Measurements from ENCODE around the gene NPW. TPM values are rescaled to one million over a fixed set of nuclear protein-coding genes. Genes with fewer than 3 reads are reported as not detected.

Gene NPW
- total RNA-seq, 2 experiments from 2014 or later, result 0.85 to 3.7 TPM

- H4K20me1 ChIP-seq (ENCODE audit: insufficient read depth, low read length), result no peaks in the 10 kb centered on the region
- H3K9me2 ChIP-seq (ENCODE audit: insufficient read depth, low read length), result no peaks in the 10 kb centered on the region
- intact Hi-C loops (cut with micrococcal nuclease; ENCODE audit: unreplicated experiment), result no loop called here
- H3K9me3 ChIP-seq (ENCODE audit: low read length), result no peaks in the 10 kb centered on the region
- no peaks in the 10 kb centered on the region for H3K36me3 ChIP-seq (ENCODE audit: insufficient read depth, low read length)
- H3K79me2 ChIP-seq (ENCODE audit: insufficient read depth, low read depth, low read length), result no peaks in the 10 kb centered on the region
- no peak overlapping the region for H3K4me3 ChIP-seq (ENCODE audit: low read depth, low read length, poor library complexity, severe bottlenecking)
- no peaks in the 10 kb centered on the region for H3K4me1 ChIP-seq (ENCODE audit: insufficient read depth, low read length, poor library complexity, severe bottlenecking)
- CTCF ChIA-PET (ENCODE audit: unreplicated experiment), result no interaction called here
- H3K4me2 ChIP-seq (ENCODE audit: low read length), result no peak overlapping the region
- no peak overlapping the region for H2AFZ ChIP-seq (ENCODE audit: low read length)
- TF ChIP-seq CTCF (conservative IDR thresholded peaks at IDR 0.05; ENCODE audit: low read length), result no peak
- TF ChIP-seq EZH2phosphoT487 (IDR thresholded peaks at IDR 0.05; ENCODE audit: borderline replicate concordance, low read depth, low read length), result no peak
- no peak for DNase-seq (ENCODE audit: low spot score)
- BruUV-seq (replicated peaks), result no TSS peak
- H3K27ac ChIP-seq (ENCODE audit: low read depth, low read length, poor library complexity, severe bottlenecking), result no peak overlapping the region
- POLR2A ChIA-PET, result no interaction called here
Observed at GRCh38 chr16:2037647-2038381, 18.2 kb downstream of the NPW start.

- H3K9me2 ChIP-seq (ENCODE audit: insufficient read depth, low read length), result no peaks in the 10 kb centered on the region
- intact Hi-C loops (cut with micrococcal nuclease; ENCODE audit: unreplicated experiment), result no loop called here
- no peak overlapping the region for H3K4me3 ChIP-seq (ENCODE audit: low read depth, low read length, poor library complexity, severe bottlenecking)
- BruUV-seq (replicated peaks), result no TSS peak
- no peak for DNase-seq (ENCODE audit: low spot score)
- no peak for TF ChIP-seq CTCF (conservative IDR thresholded peaks at IDR 0.05; ENCODE audit: low read length)
- no peak for TF ChIP-seq EZH2phosphoT487 (IDR thresholded peaks at IDR 0.05; ENCODE audit: borderline replicate concordance, low read depth, low read length)
- ChIA-PET POLR2A (no interaction called here), CTCF (ENCODE audit: unreplicated experiment) (no interaction called here)
- H2AFZ ChIP-seq (ENCODE audit: low read length), result no peak overlapping the region
- no peak overlapping the region for H3K27ac ChIP-seq (ENCODE audit: low read depth, low read length, poor library complexity, severe bottlenecking)
- H4K20me1 ChIP-seq (ENCODE audit: insufficient read depth, low read length), result no peaks in the 10 kb centered on the region
- H3K9me3 ChIP-seq (ENCODE audit: low read length), result no peaks in the 10 kb centered on the region
- no peaks in the 10 kb centered on the region for H3K79me2 ChIP-seq (ENCODE audit: insufficient read depth, low read depth, low read length)
- no peaks in the 10 kb centered on the region for H3K4me1 ChIP-seq (ENCODE audit: insufficient read depth, low read length, poor library complexity, severe bottlenecking)
- H3K36me3 ChIP-seq (ENCODE audit: insufficient read depth, low read length), result peaks cover 6% of the 10 kb centered on the region; the same call in 1 of the 2 replicates
- no peak overlapping the region for H3K4me2 ChIP-seq (ENCODE audit: low read length)
Observed at GRCh38 chr16:2038382-2039231, 19.0 kb downstream of the NPW start.

Measured in OCI-LY7 (cell line).